Activated naive CD8-positive, alpha-beta T cell treated with anti-CD3 and anti-CD28 coated beads, Interleukin-2, amount 50 U/mL, for 24 hours (primary cell): Measurements from ENCODE around the gene OSBP2.
A peak's percentile ranks its signal among the peaks of the same experiment; 100 is the strongest.

Experiments used
- ATAC-seq: fragments of 150-1000 bp; cut with Tn5 transposase; one replicate; pipeline ENCODE4 v1.10.0; 2021
- DNase-seq: peaks from one replicate; pipeline ENCODE4 v3.0.0; 2021
- H3K27ac Mint-ChIP-seq: one replicate; pipeline ENCODE4 v1.8.0; 2021; ENCODE audit warnings: mild to moderate bottlenecking, mixed read lengths
- H3K27me3 Mint-ChIP-seq: one replicate; pipeline ENCODE4 v1.8.0; 2021; ENCODE audit warnings: mixed read lengths
- H3K36me3 Mint-ChIP-seq: one replicate; pipeline ENCODE4 v1.8.0; 2021; ENCODE audit warnings: low read depth, mixed read lengths
- H3K4me1 Mint-ChIP-seq: one replicate; pipeline ENCODE4 v1.8.0; 2021; ENCODE audit warnings: mixed read lengths
- H3K4me3 Mint-ChIP-seq: one replicate; pipeline ENCODE4 v1.8.0; 2021; ENCODE audit warnings: mild to moderate bottlenecking, moderate library complexity, mixed read lengths
- H3K9me3 Mint-ChIP-seq: one replicate; pipeline ENCODE4 v1.8.0; 2021; ENCODE audit warnings: mixed read lengths

Gene OSBP2

GRCh38 chr22:30777587-30777986 is 82.9 kb downstream of the OSBP2 start:
- H3K4me1 Mint-ChIP-seq = peaks cover 4% of the 10 kb centered on the region
- no peak overlapping the region for H3K27ac Mint-ChIP-seq
- no peak overlapping the region for H3K4me3 Mint-ChIP-seq
- no peak for DNase-seq
- no peaks in the 10 kb centered on the region for H3K36me3 Mint-ChIP-seq
- no peaks in the 10 kb centered on the region for H3K9me3 Mint-ChIP-seq
- ATAC-seq = no peak
- H3K27me3 Mint-ChIP-seq = peaks cover 1% of the 10 kb centered on the region

GRCh38 chr22:30778261-30778660 is 83.6 kb downstream of the OSBP2 start:
- H3K9me3 Mint-ChIP-seq = no peaks in the 10 kb centered on the region
- DNase-seq = no peak
- no peaks in the 10 kb centered on the region for H3K36me3 Mint-ChIP-seq
- no peak overlapping the region for H3K4me3 Mint-ChIP-seq
- peaks cover 4% of the 10 kb centered on the region for H3K4me1 Mint-ChIP-seq
- H3K27me3 Mint-ChIP-seq = peaks cover 1% of the 10 kb centered on the region
- H3K27ac Mint-ChIP-seq = no peak overlapping the region
- no peak for ATAC-seq

- Mint-ChIP-seq H3K27ac (no peak overlapping the region), H3K36me3 (no peaks in the 10 kb centered on the region), H3K27me3 (peaks cover 1% of the 10 kb centered on the region), H3K4me1 (peaks cover 4% of the 10 kb centered on the region), H3K9me3 (no peaks in the 10 kb centered on the region), H3K4me3 (no peak overlapping the region)
- DNase-seq (no peak), ATAC-seq (no peak)
Observed at GRCh38 chr22:30780026-30780425, 85.4 kb downstream of the OSBP2 start.

DNA sequence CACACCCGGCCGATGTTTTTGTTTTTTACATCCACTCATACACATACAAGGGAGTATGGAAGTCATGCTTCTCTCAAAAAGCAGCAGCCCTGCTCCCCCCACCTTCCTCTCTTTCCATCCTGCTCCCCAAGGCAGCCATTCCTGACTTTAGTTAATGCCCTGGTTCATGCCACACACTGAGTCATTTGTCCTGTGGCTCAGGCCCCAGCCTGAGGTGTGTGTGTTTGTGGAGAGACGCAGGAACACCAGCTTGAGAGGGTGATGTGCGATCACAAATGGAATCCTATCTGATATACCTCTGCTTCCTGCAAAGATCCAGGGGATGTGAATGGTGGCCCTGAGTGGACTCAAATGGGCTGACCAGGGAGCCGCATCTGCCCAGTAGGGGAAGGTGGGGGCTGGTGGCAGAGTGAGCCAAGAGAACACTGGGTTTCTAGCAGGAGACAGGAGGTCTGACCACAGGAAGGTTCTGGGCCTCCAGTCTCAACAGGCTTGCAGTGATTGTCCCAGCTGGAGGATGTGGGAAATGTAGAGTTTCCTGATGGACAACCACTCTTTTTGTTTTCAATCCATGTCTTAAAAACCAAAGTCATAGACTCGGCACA is 86.7 kb downstream of the OSBP2 start:
- ATAC-seq (no peak), DNase-seq (no peak)
- H3K4me1 Mint-ChIP-seq = peaks cover 4% of the 10 kb centered on the region
- no peaks in the 10 kb centered on the region for H3K9me3 Mint-ChIP-seq
- H3K4me3 Mint-ChIP-seq = no peak overlapping the region
- no peak overlapping the region for H3K27ac Mint-ChIP-seq
- no peaks in the 10 kb centered on the region for H3K36me3 Mint-ChIP-seq
- peaks cover 1% of the 10 kb centered on the region for H3K27me3 Mint-ChIP-seq

- Mint-ChIP-seq H3K27ac (no peak overlapping the region), H3K36me3 (no peaks in the 10 kb centered on the region), H3K9me3 (no peaks in the 10 kb centered on the region), H3K27me3 (peaks cover 1% of the 10 kb centered on the region), H3K4me1 (peaks cover 4% of the 10 kb centered on the region), H3K4me3 (no peak overlapping the region)
- ATAC-seq (no peak), DNase-seq (no peak)
Observed at GRCh38 chr22:30782613-30783012, 87.9 kb downstream of the OSBP2 start.

DNA sequence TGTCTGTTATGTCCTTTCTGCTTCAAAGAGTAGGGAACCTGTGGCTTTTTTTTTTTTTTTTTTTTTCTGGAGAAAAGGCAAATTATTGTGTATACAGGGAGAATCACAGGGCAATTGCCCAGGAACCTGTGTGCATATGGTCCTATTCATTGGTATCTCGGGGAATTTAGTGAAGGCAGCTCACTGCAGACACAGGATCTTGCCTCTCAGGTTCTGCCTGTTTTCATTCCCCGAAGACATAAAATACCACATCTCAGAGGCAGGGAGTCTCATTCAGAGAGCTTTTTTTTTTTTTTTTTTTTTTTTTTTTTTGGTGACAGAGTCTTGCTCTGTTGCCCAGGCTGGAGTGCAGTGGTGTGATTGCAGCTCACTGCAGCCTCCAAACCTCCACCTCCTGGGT is 88.3 kb downstream of the OSBP2 start:
- Mint-ChIP-seq H3K27ac (no peak overlapping the region), H3K9me3 (no peaks in the 10 kb centered on the region), H3K27me3 (peaks cover 1% of the 10 kb centered on the region), H3K4me3 (no peak overlapping the region), H3K36me3 (no peaks in the 10 kb centered on the region), H3K4me1 (peaks cover 4% of the 10 kb centered on the region)
- DNase-seq (no peak), ATAC-seq (no peak)

- Mint-ChIP-seq H3K27ac (no peak overlapping the region), H3K27me3 (no peaks in the 10 kb centered on the region), H3K4me3 (no peak overlapping the region), H3K4me1 (no peaks in the 10 kb centered on the region), H3K9me3 (no peaks in the 10 kb centered on the region), H3K36me3 (no peaks in the 10 kb centered on the region)
- ATAC-seq (no peak), DNase-seq (no peak)
Observed at GRCh38 chr22:30785527-30785926, 90.9 kb downstream of the OSBP2 start.

GRCh38 chr22:30790366-30790765 is 95.7 kb downstream of the OSBP2 start:
- Mint-ChIP-seq H3K36me3 (no peaks in the 10 kb centered on the region), H3K9me3 (no peaks in the 10 kb centered on the region), H3K27ac (no peak overlapping the region), H3K27me3 (no peaks in the 10 kb centered on the region), H3K4me3 (no peak overlapping the region), H3K4me1 (no peaks in the 10 kb centered on the region)
- DNase-seq (no peak), ATAC-seq (no peak)

DNA sequence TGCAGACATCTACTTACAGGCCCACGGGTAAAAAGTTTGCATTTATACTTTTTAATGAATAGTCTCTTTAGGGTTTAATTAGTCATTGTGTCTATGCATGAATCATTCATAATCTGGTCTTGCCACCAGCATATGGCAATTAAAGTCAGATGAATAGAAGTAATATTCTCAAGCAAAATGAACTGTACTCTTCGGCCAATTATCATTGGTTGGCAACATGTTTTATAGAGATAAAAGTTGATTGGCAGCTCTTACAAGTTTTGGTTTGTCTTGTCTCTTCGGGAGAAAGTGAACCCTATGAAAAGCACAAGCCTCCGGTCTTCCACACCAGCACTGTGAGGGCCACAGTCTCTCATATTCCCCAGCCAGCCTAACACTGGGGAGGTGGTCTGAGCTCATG is 97.8 kb downstream of the OSBP2 start:
- H3K4me3 Mint-ChIP-seq = no peak overlapping the region
- H3K36me3 Mint-ChIP-seq = no peaks in the 10 kb centered on the region
- H3K27ac Mint-ChIP-seq = no peak overlapping the region
- H3K4me1 Mint-ChIP-seq = no peaks in the 10 kb centered on the region
- no peaks in the 10 kb centered on the region for H3K9me3 Mint-ChIP-seq
- DNase-seq (no peak), ATAC-seq (no peak)
- H3K27me3 Mint-ChIP-seq = no peaks in the 10 kb centered on the region

GRCh38 chr22:30795118-30795517 is 100.4 kb downstream of the OSBP2 start:
- no peak overlapping the region for H3K4me3 Mint-ChIP-seq
- no peak overlapping the region for H3K27ac Mint-ChIP-seq
- H3K9me3 Mint-ChIP-seq = no peaks in the 10 kb centered on the region
- DNase-seq = no peak
- H3K4me1 Mint-ChIP-seq = no peaks in the 10 kb centered on the region
- peaks cover 7% of the 10 kb centered on the region for H3K27me3 Mint-ChIP-seq
- H3K36me3 Mint-ChIP-seq = no peaks in the 10 kb centered on the region
- ATAC-seq = no peak

GRCh38 chr22:30801695-30802094 is 107.0 kb downstream of the OSBP2 start:
- ATAC-seq = no peak
- H3K9me3 Mint-ChIP-seq = no peaks in the 10 kb centered on the region
- H3K4me1 Mint-ChIP-seq = peaks cover 9% of the 10 kb centered on the region
- no peaks in the 10 kb centered on the region for H3K36me3 Mint-ChIP-seq
- no peak overlapping the region for H3K4me3 Mint-ChIP-seq
- peaks cover 39% of the 10 kb centered on the region for H3K27me3 Mint-ChIP-seq
- no peak overlapping the region for H3K27ac Mint-ChIP-seq
- no peak for DNase-seq

GRCh38 chr22:30802202-30803166 is 107.8 kb downstream of the OSBP2 start:
- ATAC-seq = peak; percentile 94
- peaks cover 9% of the 10 kb centered on the region for H3K4me1 Mint-ChIP-seq
- peak; percentile 74 for DNase-seq
- H3K36me3 Mint-ChIP-seq = no peaks in the 10 kb centered on the region
- no peak overlapping the region for H3K4me3 Mint-ChIP-seq
- H3K27me3 Mint-ChIP-seq = peaks cover 39% of the 10 kb centered on the region
- H3K27ac Mint-ChIP-seq = no peak overlapping the region
- no peaks in the 10 kb centered on the region for H3K9me3 Mint-ChIP-seq

GRCh38 chr22:30803679-30804078 is 109.0 kb downstream of the OSBP2 start:
- no peak overlapping the region for H3K4me3 Mint-ChIP-seq
- ATAC-seq (no peak), DNase-seq (no peak)
- no peak overlapping the region for H3K27ac Mint-ChIP-seq
- H3K27me3 Mint-ChIP-seq = peaks cover 39% of the 10 kb centered on the region
- H3K4me1 Mint-ChIP-seq = peaks cover 9% of the 10 kb centered on the region
- H3K36me3 Mint-ChIP-seq = no peaks in the 10 kb centered on the region
- H3K9me3 Mint-ChIP-seq = no peaks in the 10 kb centered on the region

DNA sequence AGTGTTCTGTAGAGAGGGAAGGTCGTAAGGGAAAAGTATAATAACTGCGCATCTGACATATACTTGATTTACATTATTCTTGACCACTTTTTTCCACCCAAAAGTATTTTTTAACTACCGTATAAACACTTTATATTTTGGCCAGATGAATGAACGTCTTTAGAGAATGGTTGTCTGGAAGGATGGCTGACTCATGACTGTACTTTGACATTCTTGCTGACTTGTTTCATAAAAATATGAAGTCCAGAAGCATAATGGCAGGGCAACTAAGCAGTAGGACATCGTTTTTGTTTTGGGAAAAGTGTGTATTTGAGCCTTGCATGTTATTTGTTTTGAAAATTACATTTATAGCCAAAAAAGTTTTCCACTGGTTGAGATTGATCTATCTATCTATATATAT is 110.0 kb downstream of the OSBP2 start:
- Mint-ChIP-seq H3K4me1 (peaks cover 9% of the 10 kb centered on the region), H3K36me3 (no peaks in the 10 kb centered on the region), H3K27ac (no peak overlapping the region), H3K4me3 (no peak overlapping the region), H3K9me3 (no peaks in the 10 kb centered on the region), H3K27me3 (peaks cover 37% of the 10 kb centered on the region)
- DNase-seq = no peak
- ATAC-seq = no peak

DNA sequence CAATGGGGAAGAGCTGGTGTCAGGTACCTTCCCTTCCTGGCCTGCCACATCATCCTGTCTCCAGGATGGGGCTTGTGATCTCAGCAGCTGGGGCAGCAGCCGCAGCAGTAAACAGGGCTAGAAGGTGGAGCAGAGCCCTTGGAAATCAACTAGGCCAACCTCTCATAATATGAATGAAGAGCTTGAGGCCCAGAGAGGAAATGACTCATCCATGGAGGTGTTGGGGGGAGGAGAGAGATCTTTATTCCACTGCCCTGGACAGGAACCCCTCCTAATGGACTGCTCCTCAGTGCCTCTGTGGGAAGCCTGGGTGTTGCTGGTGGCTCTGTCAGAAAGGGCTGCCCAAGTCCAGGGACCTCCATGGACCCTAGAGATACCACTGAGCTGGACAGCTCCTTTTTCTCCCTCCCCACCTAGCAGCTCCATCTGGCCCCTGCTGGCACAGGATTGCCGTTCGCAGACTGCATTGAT is 111.8 kb downstream of the OSBP2 start:
- no peaks in the 10 kb centered on the region for H3K9me3 Mint-ChIP-seq
- no peak for ATAC-seq

More for the DNA sequence above, 111.8 kb downstream of the OSBP2 start:
- Mint-ChIP-seq H3K27me3 (peaks cover 19% of the 10 kb centered on the region), H3K4me3 (no peak overlapping the region), H3K27ac (no peak overlapping the region), H3K36me3 (no peaks in the 10 kb centered on the region), H3K4me1 (peaks cover 16% of the 10 kb centered on the region)
- no peak for DNase-seq
